Activated T-cell treated with anti-CD3 and anti-CD28 coated beads, Interleukin-2, amount 50 U/mL, for 4 hours (primary cell): ENCODE data around the gene DCAF6. TPM values are rescaled to one million over a fixed set of nuclear protein-coding genes. Genes with fewer than 3 reads are reported as not detected.

Source experiments
- ATAC-seq, 2 donors: fragments of 200-7000 bp; cut with Tn5 transposase; one replicate each; pipeline ENCODE4 v1.10.0; 2021
- DNase-seq: peaks from one replicate; pipeline ENCODE4 v3.0.0-alpha.2; 2020
- H3K27me3 Mint-ChIP-seq: one replicate; pipeline ENCODE4 v1.8.0; 2021; ENCODE audit warnings: low read depth, mixed read lengths
- H3K36me3 Mint-ChIP-seq: one replicate; pipeline ENCODE4 v1.8.0; 2022; ENCODE audit warnings: mixed read lengths; ENCODE audit not compliant: insufficient read depth
- H3K4me1 Mint-ChIP-seq: one replicate; pipeline ENCODE4 v1.8.0; 2021; ENCODE audit warnings: low read depth, mixed read lengths
- H3K4me3 Mint-ChIP-seq: one replicate; pipeline ENCODE4 v1.8.0; 2021; ENCODE audit warnings: mild to moderate bottlenecking, moderate library complexity, mixed read lengths
- H3K9me3 Mint-ChIP-seq: one replicate; pipeline ENCODE4 v1.8.0; 2021; ENCODE audit warnings: mixed read lengths
- total RNA-seq, 3 donors: library from RNA; stranded (reverse); gene quantifications; one replicate each; pipeline ENCODE4 v1.2.1, GENCODE V29; 2021

Gene DCAF6
- total RNA-seq, 3 donors from 2014 or later: 10.7 to 12.5 (median 11.3) TPM

DNA sequence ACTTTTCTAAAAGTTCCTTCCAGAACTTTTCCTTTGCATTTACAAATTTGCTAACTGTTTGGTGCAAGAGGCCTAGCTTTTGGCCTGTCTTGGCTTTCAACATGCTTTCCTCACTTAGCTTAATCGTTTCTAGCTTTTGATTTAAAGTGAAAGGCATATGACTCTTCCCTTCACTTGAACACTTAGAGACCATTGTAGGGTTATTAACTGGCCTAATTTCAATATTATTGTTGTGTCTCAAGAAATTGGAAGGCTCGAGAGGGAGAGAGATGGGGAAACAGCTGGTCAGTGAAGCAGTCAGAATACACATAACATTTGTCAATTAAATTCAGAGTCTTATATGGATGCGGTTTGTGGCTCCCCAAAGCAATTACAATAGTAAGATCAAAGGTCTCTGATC, 63.4 kb downstream of the DCAF6 start:
- Mint-ChIP-seq H3K4me1 (peaks cover 2% of the 10 kb centered on the region), H3K36me3 (peaks cover 32% of the 10 kb centered on the region), H3K4me3 (no peak overlapping the region), H3K9me3 (no peaks in the 10 kb centered on the region), H3K27me3 (no peaks in the 10 kb centered on the region)
- DNase-seq: no peak
- no peak for ATAC-seq

DNA sequence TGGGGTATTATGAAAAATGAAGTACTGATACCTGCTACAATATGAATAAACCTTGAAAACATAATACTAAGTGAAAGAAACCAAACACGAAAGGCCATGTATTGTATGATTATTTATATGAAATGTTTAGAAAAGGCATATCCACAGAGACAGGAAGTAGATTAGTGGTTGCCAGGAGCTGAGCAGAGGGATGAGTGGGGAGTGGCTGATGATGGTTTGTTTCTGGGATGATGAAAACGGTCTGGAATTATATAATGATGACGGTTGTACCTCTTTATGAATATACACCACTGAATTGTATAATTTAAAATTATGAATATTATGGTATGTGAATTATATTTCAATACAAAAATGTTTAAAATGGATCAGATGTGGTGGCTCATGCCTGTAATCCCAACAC, 64.2 kb downstream of the DCAF6 start:
- DNase-seq (no peak), ATAC-seq (no peak)
- no peaks in the 10 kb centered on the region for H3K9me3 Mint-ChIP-seq
- no peaks in the 10 kb centered on the region for H3K27me3 Mint-ChIP-seq
- H3K4me3 Mint-ChIP-seq: no peak overlapping the region
- H3K4me1 Mint-ChIP-seq: peaks cover 2% of the 10 kb centered on the region
- H3K36me3 Mint-ChIP-seq: peaks cover 29% of the 10 kb centered on the region

DNA sequence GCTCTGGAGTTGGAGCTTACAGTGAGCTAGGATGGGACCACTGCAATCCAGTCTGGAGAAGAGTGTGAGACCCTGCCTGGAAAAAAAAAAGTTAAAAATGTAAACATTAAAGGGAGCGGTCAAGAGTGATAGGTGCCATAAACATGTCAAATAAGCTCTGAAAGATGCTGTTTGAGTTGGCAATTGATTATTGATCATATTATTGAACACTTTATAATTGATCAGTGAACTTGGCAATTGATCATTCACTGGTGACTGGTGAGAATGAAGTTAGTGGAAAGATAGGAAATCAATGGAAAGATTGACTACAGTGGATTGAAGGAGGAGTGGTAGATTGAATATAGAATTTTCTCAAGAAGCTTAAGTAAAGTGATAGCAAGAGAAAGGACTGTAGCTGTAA, 64.7 kb downstream of the DCAF6 start:
- ATAC-seq (no peak), DNase-seq (no peak)
- Mint-ChIP-seq H3K27me3 (no peaks in the 10 kb centered on the region), H3K9me3 (no peaks in the 10 kb centered on the region), H3K4me3 (no peak overlapping the region), H3K4me1 (peaks cover 2% of the 10 kb centered on the region), H3K36me3 (peaks cover 27% of the 10 kb centered on the region)

DNA sequence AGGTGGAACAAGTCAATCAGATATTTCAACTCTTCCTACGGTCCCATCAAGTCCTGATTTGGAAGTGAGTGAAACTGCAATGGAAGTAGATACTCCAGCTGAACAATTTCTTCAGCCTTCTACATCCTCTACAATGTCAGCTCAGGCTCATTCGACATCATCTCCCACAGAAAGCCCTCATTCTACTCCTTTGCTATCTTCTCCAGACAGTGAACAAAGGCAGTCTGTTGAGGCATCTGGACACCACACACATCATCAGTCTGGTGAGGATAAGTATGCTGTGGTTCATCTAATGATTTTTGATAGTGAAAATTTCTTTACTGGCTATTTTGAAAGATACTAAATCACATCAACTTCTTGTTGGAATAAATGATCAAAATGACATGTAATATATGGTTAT, 68.0 kb downstream of the DCAF6 start:
- no peak for ATAC-seq
- Mint-ChIP-seq H3K4me1 (peaks cover 2% of the 10 kb centered on the region), H3K9me3 (no peaks in the 10 kb centered on the region), H3K36me3 (peaks cover 42% of the 10 kb centered on the region), H3K27me3 (no peaks in the 10 kb centered on the region), H3K4me3 (no peak overlapping the region)
- DNase-seq: no peak

DNA sequence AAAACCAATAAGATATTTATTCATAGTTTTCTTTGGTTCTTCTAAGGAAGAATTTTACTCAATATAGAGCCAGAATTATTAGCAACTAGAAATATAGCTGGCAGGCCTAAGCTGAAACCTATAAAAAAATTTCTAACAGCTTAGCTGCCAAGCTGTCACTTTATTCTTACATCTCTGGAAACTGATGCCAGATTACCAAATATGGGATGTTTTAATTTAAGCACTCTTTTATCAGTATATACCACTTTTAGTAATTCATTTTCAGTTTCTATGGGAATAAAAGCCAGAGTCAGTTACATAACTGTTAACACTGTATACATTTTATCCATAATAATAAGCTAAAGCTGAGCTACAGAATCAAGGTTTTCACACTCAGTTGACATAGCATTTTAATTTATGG, 69.0 kb downstream of the DCAF6 start:
- Mint-ChIP-seq H3K4me3 (no peak overlapping the region), H3K36me3 (peaks cover 40% of the 10 kb centered on the region), H3K4me1 (peaks cover 2% of the 10 kb centered on the region), H3K27me3 (no peaks in the 10 kb centered on the region), H3K9me3 (no peaks in the 10 kb centered on the region)
- ATAC-seq (no peak), DNase-seq (no peak)

DNA sequence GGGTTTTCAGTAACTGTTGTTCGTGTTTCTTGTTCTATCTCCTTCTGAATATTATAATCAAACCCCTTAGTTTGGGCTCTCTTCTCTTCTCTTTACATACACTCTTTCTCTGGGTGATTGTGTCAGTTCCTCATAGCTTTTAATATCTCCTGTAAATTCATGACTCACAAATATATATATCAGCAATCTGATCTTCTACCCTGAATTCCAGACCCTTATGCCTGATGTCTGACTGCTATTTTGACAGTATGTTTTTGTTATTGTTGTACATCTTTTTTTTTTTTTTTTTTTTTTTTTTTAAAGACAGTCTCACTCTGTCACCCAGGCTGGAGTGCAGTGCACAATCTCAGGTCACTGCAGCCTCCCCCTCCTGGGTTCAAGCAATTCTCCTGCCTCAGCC, 71.2 kb downstream of the DCAF6 start:
- peaks cover 2% of the 10 kb centered on the region for H3K4me1 Mint-ChIP-seq
- H3K9me3 Mint-ChIP-seq: no peaks in the 10 kb centered on the region
- H3K36me3 Mint-ChIP-seq: peaks cover 32% of the 10 kb centered on the region
- no peaks in the 10 kb centered on the region for H3K27me3 Mint-ChIP-seq
- DNase-seq (no peak), ATAC-seq (no peak)
- H3K4me3 Mint-ChIP-seq: no peak overlapping the region

DNA sequence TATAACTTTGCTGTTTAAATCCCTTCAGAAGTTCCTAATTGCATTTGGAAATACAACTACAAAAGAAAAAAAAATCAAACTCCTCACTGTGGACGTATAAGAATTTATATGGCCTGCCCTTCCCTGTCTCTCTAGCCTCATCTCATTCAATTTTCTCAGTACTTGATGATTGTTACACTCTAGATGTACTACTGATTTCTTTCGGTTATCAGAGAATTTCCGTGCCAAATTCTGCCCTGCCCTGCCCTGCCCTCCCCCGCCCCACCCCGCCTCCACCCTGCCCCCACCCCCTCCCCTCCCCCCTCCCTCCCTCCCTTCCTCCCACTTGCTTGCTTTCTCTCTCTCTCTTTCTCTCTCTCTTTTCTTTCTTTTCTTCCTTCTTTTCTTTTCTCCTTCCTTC, 72.1 kb downstream of the DCAF6 start:
- DNase-seq (no peak), ATAC-seq (no peak)
- Mint-ChIP-seq H3K4me1 (peaks cover 2% of the 10 kb centered on the region), H3K36me3 (peaks cover 32% of the 10 kb centered on the region), H3K27me3 (no peaks in the 10 kb centered on the region), H3K4me3 (no peak overlapping the region), H3K9me3 (no peaks in the 10 kb centered on the region)

DNA sequence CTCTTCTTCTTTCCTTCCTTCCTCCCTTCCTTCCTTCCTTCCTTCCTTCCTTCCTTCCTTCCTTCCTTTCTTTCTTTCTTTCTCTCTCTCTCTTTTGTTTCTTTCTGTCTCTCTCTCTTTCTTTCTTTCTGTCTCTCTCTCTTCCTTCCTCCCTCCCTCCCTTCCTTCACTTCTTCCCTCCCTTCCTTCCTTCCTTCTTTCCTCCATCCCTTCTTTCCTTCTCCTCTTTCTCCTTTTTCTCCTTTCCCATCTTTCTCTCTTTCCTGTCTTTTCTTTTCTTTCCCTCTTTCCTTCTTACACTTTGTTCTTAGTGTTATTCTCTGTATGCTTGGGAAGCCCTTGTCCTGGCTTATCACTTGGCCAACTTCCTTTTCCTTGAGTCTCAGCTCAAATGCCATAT, 72.8 kb downstream of the DCAF6 start:
- peaks cover 2% of the 10 kb centered on the region for H3K4me1 Mint-ChIP-seq
- no peak overlapping the region for H3K4me3 Mint-ChIP-seq
- H3K27me3 Mint-ChIP-seq: no peaks in the 10 kb centered on the region
- H3K9me3 Mint-ChIP-seq: no peaks in the 10 kb centered on the region
- peaks cover 35% of the 10 kb centered on the region for H3K36me3 Mint-ChIP-seq
- ATAC-seq (no peak), DNase-seq (no peak)

DNA sequence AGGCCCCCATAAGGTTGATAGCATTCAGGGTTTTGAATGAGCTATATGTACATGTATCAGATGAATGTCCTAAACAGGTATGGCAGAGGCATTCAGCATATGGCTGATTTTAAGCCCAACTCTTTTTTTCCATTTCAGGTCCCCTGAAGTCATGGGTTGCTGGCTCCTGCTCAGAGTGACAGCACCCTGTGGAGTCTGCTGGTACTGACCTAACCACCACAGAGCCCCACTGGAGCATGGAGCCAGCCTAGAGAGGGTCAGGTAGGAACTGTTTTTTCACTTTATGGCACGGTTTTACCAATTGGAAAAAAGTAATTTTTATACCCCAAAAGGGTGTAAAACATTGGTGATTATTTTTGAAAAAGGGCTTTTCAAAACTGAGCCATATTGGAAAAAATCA, 82.9 kb downstream of the DCAF6 start:
- ATAC-seq (no peak), DNase-seq (no peak)
- H3K4me1 Mint-ChIP-seq: no peaks in the 10 kb centered on the region
- no peaks in the 10 kb centered on the region for H3K27me3 Mint-ChIP-seq
- no peak overlapping the region for H3K4me3 Mint-ChIP-seq
- H3K9me3 Mint-ChIP-seq: no peaks in the 10 kb centered on the region
- H3K36me3 Mint-ChIP-seq: peaks cover 18% of the 10 kb centered on the region

DNA sequence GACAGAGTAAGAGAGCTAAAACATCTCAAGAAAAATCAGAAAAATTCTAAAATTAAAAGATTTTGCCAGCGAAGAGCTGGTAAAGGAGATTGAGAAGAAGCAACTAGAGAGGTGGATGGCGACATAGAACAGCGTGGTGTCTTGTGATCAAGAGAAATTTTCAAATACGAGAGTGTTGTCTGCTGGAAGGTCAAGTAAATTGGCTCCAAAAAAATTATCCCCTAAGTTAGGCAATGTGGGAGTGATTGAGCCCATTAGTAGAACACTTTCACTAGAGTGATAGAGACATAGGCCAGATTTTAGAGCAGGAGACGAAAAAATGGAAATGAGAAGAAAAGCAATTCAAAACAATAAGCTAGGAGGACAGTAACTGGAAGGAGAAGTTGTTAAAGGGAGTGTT, 94.7 kb downstream of the DCAF6 start:
- Mint-ChIP-seq H3K4me1 (no peaks in the 10 kb centered on the region), H3K4me3 (no peak overlapping the region), H3K36me3 (peaks cover 8% of the 10 kb centered on the region), H3K9me3 (no peaks in the 10 kb centered on the region), H3K27me3 (no peaks in the 10 kb centered on the region)
- no peak for DNase-seq
- no peak for ATAC-seq

DNA sequence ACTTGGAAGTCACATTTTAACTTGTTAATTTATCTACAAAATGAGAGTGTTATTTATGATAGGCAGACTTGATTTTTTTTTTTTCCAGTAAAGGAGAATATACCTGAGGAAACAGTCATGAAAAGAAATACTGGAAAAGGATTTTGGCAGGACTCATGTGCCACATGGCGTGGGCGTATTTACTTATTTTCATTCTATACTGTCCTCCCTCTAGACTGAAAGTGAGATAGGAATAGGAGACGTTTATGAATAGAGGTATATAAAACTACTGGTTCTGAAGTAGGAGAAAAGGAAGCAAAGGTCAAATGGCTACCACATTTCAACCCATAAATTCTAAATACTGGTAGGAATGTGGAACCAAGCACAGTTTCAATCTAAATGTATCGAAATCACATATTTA, 95.1 kb downstream of the DCAF6 start:
- DNase-seq: no peak
- H3K27me3 Mint-ChIP-seq: no peaks in the 10 kb centered on the region
- H3K4me1 Mint-ChIP-seq: no peaks in the 10 kb centered on the region
- H3K36me3 Mint-ChIP-seq: peaks cover 8% of the 10 kb centered on the region
- no peak overlapping the region for H3K4me3 Mint-ChIP-seq
- H3K9me3 Mint-ChIP-seq: no peaks in the 10 kb centered on the region
- ATAC-seq: no peak

DNA sequence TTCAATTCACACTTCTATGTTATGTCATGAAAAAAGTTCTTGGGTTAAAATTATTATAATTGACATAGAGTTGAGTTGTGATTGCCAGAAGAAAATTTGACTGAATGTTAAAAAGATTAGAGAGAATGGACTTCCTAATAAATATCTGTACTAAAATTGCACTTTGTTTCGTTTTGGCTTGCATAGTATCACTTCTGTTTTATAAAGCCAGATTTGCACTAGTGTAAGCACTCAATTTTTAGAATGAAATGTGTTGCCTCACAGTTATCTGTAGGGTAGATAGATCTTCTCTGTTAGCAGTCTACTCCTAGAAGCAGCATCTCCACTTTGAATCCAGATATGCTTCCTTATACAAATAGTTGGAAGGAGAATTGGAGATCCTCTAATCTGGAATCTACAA, 95.5 kb downstream of the DCAF6 start:
- Mint-ChIP-seq H3K36me3 (peaks cover 8% of the 10 kb centered on the region), H3K4me1 (no peaks in the 10 kb centered on the region), H3K9me3 (no peaks in the 10 kb centered on the region), H3K4me3 (no peak overlapping the region), H3K27me3 (no peaks in the 10 kb centered on the region)
- ATAC-seq (no peak), DNase-seq (no peak)

DNA sequence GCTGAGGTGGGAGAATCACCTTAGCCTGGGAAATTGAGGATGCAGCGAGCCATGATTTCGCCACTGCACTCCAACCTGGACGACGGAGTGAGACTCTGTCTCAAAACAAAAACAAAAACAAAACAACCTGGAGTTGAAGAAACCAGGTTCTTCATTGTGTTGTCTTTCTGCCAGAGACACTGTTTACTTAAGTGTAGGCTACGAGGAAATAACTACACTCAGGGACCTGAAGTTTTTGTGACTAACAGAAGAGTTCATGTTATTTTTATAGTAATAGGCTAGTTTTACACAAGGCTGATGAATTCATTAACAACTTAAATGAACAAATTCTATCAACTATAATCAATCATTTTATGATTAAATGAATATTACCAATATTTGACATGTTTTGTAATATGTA, 98.9 kb downstream of the DCAF6 start:
- Mint-ChIP-seq H3K27me3 (no peaks in the 10 kb centered on the region), H3K4me3 (no peak overlapping the region), H3K4me1 (no peaks in the 10 kb centered on the region), H3K36me3 (peaks cover 10% of the 10 kb centered on the region), H3K9me3 (no peaks in the 10 kb centered on the region)
- DNase-seq: no peak
- ATAC-seq: no peak

DNA sequence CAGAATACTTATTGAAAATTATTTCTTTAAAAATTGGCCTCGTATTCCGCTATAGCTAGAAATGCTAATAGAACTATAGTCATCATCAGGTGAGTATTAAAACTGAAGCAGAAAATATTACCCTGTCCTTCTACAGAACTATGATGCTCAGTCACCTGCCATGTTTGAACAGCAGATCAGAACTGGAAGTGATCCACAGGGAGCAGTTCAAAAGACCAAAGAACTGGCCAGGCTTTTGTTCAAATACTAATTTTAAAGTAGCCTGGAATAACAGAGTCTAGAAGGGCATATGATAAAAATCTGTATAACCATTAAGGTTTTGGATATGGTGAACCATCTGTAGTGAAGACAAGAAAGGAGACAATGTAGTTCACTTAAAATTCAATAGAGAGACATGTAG, 105.9 kb downstream of the DCAF6 start:
- no peaks in the 10 kb centered on the region for H3K4me1 Mint-ChIP-seq
- ATAC-seq: no peak
- no peak for DNase-seq
- H3K27me3 Mint-ChIP-seq: no peaks in the 10 kb centered on the region
- peaks cover 18% of the 10 kb centered on the region for H3K36me3 Mint-ChIP-seq
- no peak overlapping the region for H3K4me3 Mint-ChIP-seq
- H3K9me3 Mint-ChIP-seq: no peaks in the 10 kb centered on the region

DNA sequence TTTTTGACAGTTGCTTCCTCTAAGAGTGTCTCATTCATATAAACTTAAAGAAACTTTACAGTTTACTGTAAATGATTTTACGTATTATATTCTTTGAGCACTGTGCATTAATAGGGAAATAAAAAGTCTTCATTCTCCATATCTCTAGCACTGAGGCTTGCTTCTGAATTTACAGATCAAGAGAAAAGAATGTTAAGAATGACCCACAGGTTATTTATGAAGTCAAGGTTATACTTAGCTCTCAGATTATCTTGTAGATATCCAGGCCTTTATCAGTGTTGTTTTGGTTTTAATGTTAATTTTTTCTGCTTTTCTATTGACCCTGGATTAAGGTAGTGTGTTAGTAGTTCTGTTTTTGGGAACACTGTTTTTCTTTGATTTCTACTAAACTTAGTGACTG, 108.8 kb downstream of the DCAF6 start:
- H3K4me3 Mint-ChIP-seq: no peak overlapping the region
- no peaks in the 10 kb centered on the region for H3K4me1 Mint-ChIP-seq
- ATAC-seq (no peak), DNase-seq (no peak)
- H3K27me3 Mint-ChIP-seq: no peaks in the 10 kb centered on the region
- H3K36me3 Mint-ChIP-seq: peaks cover 18% of the 10 kb centered on the region
- no peaks in the 10 kb centered on the region for H3K9me3 Mint-ChIP-seq

DNA sequence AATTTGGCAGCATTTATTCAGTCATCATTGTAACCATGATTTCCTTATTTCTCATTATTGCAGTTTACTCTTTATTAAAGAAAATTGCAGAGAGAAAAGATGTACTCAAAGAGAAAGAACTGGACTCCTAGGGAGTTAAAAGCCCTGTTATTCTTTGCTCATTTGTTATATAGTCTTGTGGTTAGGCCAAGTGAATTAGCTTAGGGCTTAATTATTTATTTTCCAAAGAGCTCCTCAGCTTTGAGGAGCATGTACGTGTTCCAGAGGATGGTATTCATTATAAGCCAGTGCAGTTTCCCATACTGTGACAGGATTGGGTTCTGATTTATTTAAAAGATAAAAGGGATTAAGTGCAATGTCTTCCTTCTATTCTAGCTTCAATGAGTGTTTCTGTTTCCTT, 113.8 kb downstream of the DCAF6 start:
- Mint-ChIP-seq H3K36me3 (peaks cover 13% of the 10 kb centered on the region), H3K9me3 (no peaks in the 10 kb centered on the region), H3K4me3 (no peak overlapping the region), H3K27me3 (no peaks in the 10 kb centered on the region), H3K4me1 (peaks cover 6% of the 10 kb centered on the region)
- DNase-seq: no peak
- no peak for ATAC-seq
